GM10847 (cell line): Measurements from ENCODE around the gene TPRN.

ENCODE experiments used
- POLR2A ChIP-seq: IDR thresholded peaks from 2 replicates; pipeline ENCODE4 v1.6.1; 2011; ENCODE audit not compliant: insufficient read length; ENCODE audit errors: extremely low read depth

Gene TPRN

GRCh38 chr9:137229903-137230704, 29.6 kb upstream of the TPRN start:
- TF ChIP-seq POLR2A, result no peak

GRCh38 chr9:137228968-137229896, 28.7 kb upstream of the TPRN start:
- TF ChIP-seq POLR2A, result no peak

GRCh38 chr9:137228506-137228967, 28.0 kb upstream of the TPRN start:
- no peak for TF ChIP-seq POLR2A

- no peak for TF ChIP-seq POLR2A
These were observed 27.4 kb upstream of the TPRN start for GRCh38 chr9:137227853-137228505.

- no peak for TF ChIP-seq POLR2A
These were observed 26.7 kb upstream of the TPRN start, which contains the start of gene RNF224 for GRCh38 chr9:137227054-137227852. Gene RNF224, plus strand, starts transcription at chr9:137227502. Its CDS starts 834 bp downstream, at chr9:137228336.

GRCh38 chr9:137226338-137227053, 26.0 kb upstream of the TPRN start:
- TF ChIP-seq POLR2A, result no peak

- no peak for TF ChIP-seq POLR2A
These were observed 25.3 kb upstream of the TPRN start for GRCh38 chr9:137225699-137226331.

GRCh38 chr9:137224830-137225694, 24.5 kb upstream of the TPRN start, which contains the start of gene CYSRT1:
Gene CYSRT1, plus strand, starts transcription at chr9:137225174. Its CDS starts 448 bp downstream, at chr9:137225622.
- TF ChIP-seq POLR2A, result no peak

GRCh38 chr9:137223078-137223970, 22.8 kb upstream of the TPRN start:
- TF ChIP-seq POLR2A, result peak; percentile 77

- TF ChIP-seq POLR2A, result no peak
These were observed 21.9 kb upstream of the TPRN start, which contains the start of gene RNF208 for GRCh38 chr9:137222190-137223077. Gene RNF208, minus strand, starts transcription at chr9:137222240. Its CDS starts 1,028 bp downstream, at chr9:137221212.
